IMR-90 (cell line): ENCODE measurements around the gene TAP2. TPM values are rescaled to one million over a fixed set of nuclear protein-coding genes. Genes with fewer than 3 reads are reported as not detected.

Experiments
- ATAC-seq: fragments of 200-7000 bp; cut with Tn5 transposase; 2 replicates; pipeline ENCODE4 v1.9.1; 2020; ENCODE audit warnings: low read depth, mild to moderate bottlenecking, moderate library complexity
- BruUV-seq: library from RNA; stranded (reverse); fragments of 400-500 nt; replicated peaks from 2 replicates; lab custom pipeline; 2021; lab: Mats Ljungman, UMichigan
- CTCF ChIA-PET: fragments of 300-600 bp; formaldehyde crosslinking; extraction: SDS; loops from one replicate; lab custom pipeline; 2021; ENCODE audit warnings: antibody characterized with exemption; lab: Yijun Ruan, JAX
- POLR2A ChIA-PET: fragments of 300-600 bp; sonication (Branson Sonifier 250); formaldehyde crosslinking; loops from one replicate; lab custom pipeline; 2022; ENCODE audit warnings: antibody characterized with exemption; ENCODE audit not compliant: unreplicated experiment; lab: Charles Lee
- DNase-seq: peaks from one replicate; pipeline ENCODE4 v3.0.0; 2013
- H2AFZ ChIP-seq: replicated peaks from 2 replicates; pipeline ENCODE3; 2013; ENCODE audit warnings: low read length, mild to moderate bottlenecking; ENCODE audit not compliant: poor library complexity
- H2AK5ac ChIP-seq: 2 replicates; pipeline ENCODE4 v1.6.1; 2013; ENCODE audit warnings: low read depth, low read length, inconsistent platforms
- H2AK9ac ChIP-seq: replicated peaks from 2 replicates; pipeline ENCODE3; 2013; ENCODE audit warnings: mild to moderate bottlenecking, low read depth, low read length, moderate library complexity; ENCODE audit not compliant: poor library complexity
- H2BK120ac ChIP-seq: 2 replicates; pipeline ENCODE4 v1.6.1; 2013; ENCODE audit warnings: low read depth, low read length, inconsistent platforms
- H2BK15ac ChIP-seq: 3 replicates; pipeline ENCODE4 v1.6.1; 2013; ENCODE audit warnings: low read depth, low read length, inconsistent platforms
- H2BK20ac ChIP-seq: 2 replicates; pipeline ENCODE4 v1.6.1; 2013; ENCODE audit warnings: low read depth, mild to moderate bottlenecking, inconsistent platforms, low read length, moderate library complexity
- H2BK5ac ChIP-seq: 2 replicates; pipeline ENCODE4 v1.6.1; 2013; ENCODE audit warnings: mild to moderate bottlenecking, low read depth, low read length, inconsistent platforms; ENCODE audit not compliant: poor library complexity, severe bottlenecking
- H3K14ac ChIP-seq: replicated peaks from 2 replicates; pipeline ENCODE4 v1.6.1; 2013; ENCODE audit warnings: low read depth, low read length, inconsistent platforms
- H3K18ac ChIP-seq: 2 replicates; pipeline ENCODE4 v1.6.1; 2013; ENCODE audit warnings: low read depth, low read length, control low read depth
- H3K23ac ChIP-seq: 2 replicates; pipeline ENCODE4 v1.6.1; 2013; ENCODE audit warnings: low read depth, low read length, inconsistent platforms
- H3K27ac ChIP-seq: 2 replicates; pipeline ENCODE4 v1.5.1; 2013; ENCODE audit warnings: mild to moderate bottlenecking, control low read depth, low read length; ENCODE audit not compliant: insufficient read depth
- H3K27me3 ChIP-seq: 2 replicates; pipeline ENCODE4 v1.6.1; 2013; ENCODE audit warnings: low read length; ENCODE audit not compliant: control insufficient read depth, insufficient read depth
- H3K36me3 ChIP-seq: 2 replicates; pipeline ENCODE4 v1.6.1; 2013; ENCODE audit warnings: low read length, mixed read lengths; ENCODE audit not compliant: control insufficient read depth, insufficient read depth
- H3K4ac ChIP-seq: 2 replicates; pipeline ENCODE4 v1.6.1; 2013; ENCODE audit warnings: low read depth, low read length, inconsistent platforms
- H3K4me1 ChIP-seq: 2 replicates; pipeline ENCODE4 v1.6.1; 2013; ENCODE audit warnings: low read length, mixed read lengths; ENCODE audit not compliant: control insufficient read depth, insufficient read depth
- H3K4me2 ChIP-seq: 2 replicates; pipeline ENCODE4 v1.6.1; 2013; ENCODE audit warnings: low read depth, mild to moderate bottlenecking, control low read depth, low read length, moderate library complexity
- H3K4me3 ChIP-seq: 2 replicates; pipeline ENCODE4 v1.5.1; 2013; ENCODE audit warnings: low read depth, mild to moderate bottlenecking, control low read depth, low read length, moderate library complexity; ENCODE audit not compliant: insufficient read depth
- H3K56ac ChIP-seq: 2 replicates; pipeline ENCODE4 v1.6.1; 2013; ENCODE audit warnings: low read length, inconsistent platforms; ENCODE audit not compliant: insufficient read depth; ENCODE audit errors: extremely low read depth
- H3K79me1 ChIP-seq, 2 experiments: 2 replicates each; pipeline ENCODE4 v1.6.1; 2013; ENCODE audit warnings: low read length in 2 of 2, inconsistent platforms in 1 of 2, low read depth in 1 of 2
- H3K9ac ChIP-seq: 2 replicates; pipeline ENCODE4 v1.6.1; 2013; ENCODE audit warnings: low read depth, low read length, control low read depth
- H3K9me1 ChIP-seq: 2 replicates; pipeline ENCODE4 v1.6.1; 2013; ENCODE audit warnings: low read length, inconsistent platforms; ENCODE audit not compliant: insufficient read depth
- H3K9me3 ChIP-seq: 2 replicates; pipeline ENCODE4 v1.6.1; 2013; ENCODE audit warnings: low read length; ENCODE audit not compliant: control insufficient read depth, insufficient read depth
- H4K20me1 ChIP-seq: 2 replicates; pipeline ENCODE4 v1.6.1; 2013; ENCODE audit warnings: low read length, inconsistent platforms; ENCODE audit not compliant: insufficient read depth
- H4K5ac ChIP-seq: 2 replicates; pipeline ENCODE4 v1.6.1; 2013; ENCODE audit warnings: mild to moderate bottlenecking, low read depth, low read length, control low read depth
- H4K8ac ChIP-seq, 2 experiments: 2 replicates each; pipeline ENCODE4 v1.6.1; 2013; ENCODE audit warnings: low read depth in 2 of 2, low read length in 2 of 2, control low read depth in 1 of 2, inconsistent platforms in 1 of 2
- H4K91ac ChIP-seq: 2 replicates; pipeline ENCODE4 v1.6.1; 2013; ENCODE audit warnings: low read depth, low read length, inconsistent platforms; ENCODE audit not compliant: insufficient read depth
- CEBPB ChIP-seq: IDR thresholded peaks from 2 replicates; pipeline ENCODE4 v1.6.1; 2012; ENCODE audit warnings: low read depth, low read length, improper control_type of control experiment
- CHD1 ChIP-seq: IDR thresholded peaks from 2 replicates; pipeline ENCODE4 v1.6.1; 2012; ENCODE audit warnings: low read depth, low read length, improper control_type of control experiment
- FOS ChIP-seq: fragments of 150-350 bp; IDR thresholded peaks from 2 replicates; pipeline ENCODE4 v1.6.1; 2016; ENCODE audit warnings: low read depth, low read length
- MAFK ChIP-seq: IDR thresholded peaks from 2 replicates; pipeline ENCODE4 v1.6.1; 2012; ENCODE audit warnings: low read depth, low read length, improper control_type of control experiment
- MAZ ChIP-seq: IDR thresholded peaks from 2 replicates; pipeline ENCODE4 v1.6.1; 2012; ENCODE audit warnings: low read depth, mild to moderate bottlenecking, low read length, improper control_type of control experiment, moderate library complexity, borderline replicate concordance
- MXI1 ChIP-seq: IDR thresholded peaks from 2 replicates; pipeline ENCODE4 v1.6.1; 2012; ENCODE audit warnings: low read depth, mild to moderate bottlenecking, low read length, moderate library complexity, borderline replicate concordance
- WGBS, 2 experiments: methylation state at CpG; one replicate each; pipeline versions ENCODE4 v1.1.5 to v1.1.7; 2013; ENCODE audit warnings: missing lambda C conversion rate in 2 of 2; ENCODE audit not compliant: insufficient read length in 1 of 2; ENCODE audit errors: extremely low coverage in 2 of 2; 5-methylcytosine and 5-hydroxymethylcytosine counted together
- dilution Hi-C: fragments of 300-500 bp; cut with HindIII; formaldehyde crosslinking; loops from one replicate; pipeline ENCODE4 v1.14.3; 2018; ENCODE audit warnings: low sequenced_read_pairs; ENCODE audit not compliant: unreplicated experiment
- in situ Hi-C: fragments of 300-500 bp; cut with MboI; formaldehyde crosslinking; loops from 3 replicates; pipeline ENCODE4 v1.14.3; 2019; ENCODE audit warnings: low sequenced_read_pairs, inconsistent platforms, mixed read lengths
- intact Hi-C: fragments of 100-400 bp; cut with micrococcal nuclease; formaldehyde crosslinking; loops from 2 replicates; pipeline ENCODE4 v1.10.0; 2022
- polyA plus RNA-seq, 3 experiments: library from polyadenylated mRNA; depleted of rRNA; stranded (reverse); fragments of >200 nt; gene quantifications; 2 replicates each; pipeline ENCODE4 v1.2.3, GENCODE V29; 2012; ENCODE audit warnings: low replicate concordance in 1 of 3
- total RNA-seq: library from RNA; depleted of rRNA; stranded (reverse); fragments of >200 nt; gene quantifications from 2 replicates; pipeline ENCODE4 v1.2.3, GENCODE V29; 2012

Gene TAP2
- total and polyA plus RNA-seq, 2 of the 4 experiments (the other 2 are of a cell fraction): 6.6 to 11.4 TPM

GRCh38 chr6:32794510-32794909, 44.0 kb downstream of the TAP2 start:
- ATAC-seq (no peak), DNase-seq (no peak)
- H3K9me3 ChIP-seq: peaks cover 4% of the 10 kb centered on the region
- no peaks in the 10 kb centered on the region for H3K4me1 ChIP-seq
- H3K9ac ChIP-seq: no peak overlapping the region
- no CpG with 5 or more reads among the region's 2 CpGs for WGBS, 2 experiments
- H3K56ac ChIP-seq: no peak overlapping the region
- intact Hi-C loops (no loop called here), dilution Hi-C loops (no loop called here), in situ Hi-C loops (loop anchor here (10.0 kb wide), 1 partner anchor 550 kb away; no protein-coding TSS in a partner anchor)
- H2BK5ac ChIP-seq: no peak overlapping the region
- no peak overlapping the region for H3K18ac ChIP-seq
- H2BK20ac ChIP-seq: no peak overlapping the region
- H3K4ac ChIP-seq: no peak overlapping the region
- no peak overlapping the region for H2BK15ac ChIP-seq
- H3K27ac ChIP-seq: no peak overlapping the region
- no peaks in the 10 kb centered on the region for H4K20me1 ChIP-seq
- no peaks in the 10 kb centered on the region for H3K79me1 ChIP-seq
- H3K4me3 ChIP-seq: no peak overlapping the region
- H3K14ac ChIP-seq: no peak overlapping the region
- POLR2A ChIA-PET: no interaction called here
- CTCF ChIA-PET: no interaction called here
- no peak overlapping the region for H2AFZ ChIP-seq
- peaks cover 28% of the 10 kb centered on the region for H3K27me3 ChIP-seq
- H3K23ac ChIP-seq: no peak overlapping the region
- no peak overlapping the region for H3K4me2 ChIP-seq
- H4K8ac ChIP-seq: no peak overlapping the region
- H2BK120ac ChIP-seq: no peak overlapping the region
- no peaks in the 10 kb centered on the region for H3K36me3 ChIP-seq
- no peak overlapping the region for H2AK5ac ChIP-seq
- no peaks in the 10 kb centered on the region for H3K9me1 ChIP-seq
- no peak overlapping the region for H2AK9ac ChIP-seq
- TF ChIP-seq CEBPB (no peak), FOS (no peak), MXI1 (no peak), MAFK (no peak), CHD1 (no peak), MAZ (no peak)
- BruUV-seq: no TSS peak
- no peak overlapping the region for H4K5ac ChIP-seq
- no peak overlapping the region for H4K91ac ChIP-seq
